B cell (primary cell): ENCODE data around the gene CCL11. TPM values are rescaled to one million over a fixed set of nuclear protein-coding genes. Genes with fewer than 3 reads are reported as not detected.

Source experiments
- ATAC-seq: fragments of 200-7000 bp; cut with Tn5 transposase; one replicate; pipeline ENCODE4 v1.10.0; 2021; ENCODE audit warnings: low read depth, mild to moderate bottlenecking, moderate number of reproducible peaks, moderate library complexity
- CTCF ChIA-PET: fragments of 350-600 bp; sonication (Branson Sonifier 250); formaldehyde crosslinking; loops from one replicate; lab custom pipeline; 2021; ENCODE audit warnings: antibody characterized with exemption, inconsistent platforms; lab: Charles Lee
- POLR2A ChIA-PET: fragments of 350-600 bp; sonication (Branson Sonifier 250); formaldehyde crosslinking; loops from one replicate; lab custom pipeline; 2021; ENCODE audit warnings: antibody characterized with exemption; lab: Charles Lee
- DNase-seq: peaks from one replicate; pipeline ENCODE4 v3.0.0; 2013
- H2AFZ ChIP-seq: 2 replicates; pipeline ENCODE4 v1.6.1; 2012; ENCODE audit warnings: mild to moderate bottlenecking, low read depth, low read length; ENCODE audit not compliant: insufficient read depth, poor library complexity, severe bottlenecking
- H3K27ac ChIP-seq, 2 donors: 1 replicate in 1 of 2; 2 replicates in 1 of 2; pipeline ENCODE4 v1.5.1; 2012 to 2013; ENCODE audit warnings: low read length in 2 of 2, mild to moderate bottlenecking in 2 of 2, moderate library complexity in 1 of 2
- H3K27me3 ChIP-seq, 4 experiments: fragments of 200-600 bp in 1 of 4; sonication (generic) in 1 of 4; replicated peaks in 1 of 4; 1 replicate in 2 of 4; 2 replicates in 2 of 4; pipeline versions ENCODE4 v1.6.1 to v1.7.0; 2013 to 2016; ENCODE audit warnings: low read length in 3 of 4, mild to moderate bottlenecking in 2 of 4, mixed read lengths in 1 of 4, moderate library complexity in 1 of 4; ENCODE audit not compliant: insufficient read depth in 4 of 4, control insufficient read depth in 3 of 4; ENCODE audit errors: control extremely low read depth in 1 of 4
- H3K36me3 ChIP-seq, 2 experiments: replicated peaks in 1 of 2; 1 replicate in 1 of 2; 2 replicates in 1 of 2; pipeline versions ENCODE4 v1.6.1 to v1.7.1; 2013; ENCODE audit warnings: low read length in 1 of 2; ENCODE audit not compliant: insufficient read depth in 2 of 2, control insufficient read depth in 1 of 2; ENCODE audit errors: control extremely low read depth in 1 of 2, extremely low read depth in 1 of 2
- H3K4me1 ChIP-seq, 2 donors: fragments of 200-600 bp in 1 of 2; sonication (generic) in 1 of 2; 1 replicate in 1 of 2; 2 replicates in 1 of 2; pipeline versions ENCODE4 v1.5.1 to v1.6.1; 2013 to 2017; ENCODE audit warnings: low read length in 2 of 2; ENCODE audit not compliant: control insufficient read depth in 2 of 2, insufficient read depth in 2 of 2
- H3K4me2 ChIP-seq: replicated peaks from 2 replicates; pipeline ENCODE3; 2012; ENCODE audit warnings: mild to moderate bottlenecking, low read depth, low read length; ENCODE audit not compliant: poor library complexity, severe bottlenecking
- H3K4me3 ChIP-seq, 5 experiments: fragments of 200-600 bp in 1 of 5; sonication (generic) in 1 of 5; 1 replicate in 3 of 5; 2 replicates in 2 of 5; pipeline versions ENCODE4 v1.5.1 to v1.7.0; 2011 to 2016; ENCODE audit warnings: low read length in 4 of 5, mild to moderate bottlenecking in 4 of 5, low read depth in 2 of 5, control low read depth in 1 of 5, moderate library complexity in 1 of 5; ENCODE audit not compliant: insufficient read depth in 1 of 5; ENCODE audit errors: control extremely low read depth in 1 of 5, extremely low read depth in 1 of 5
- H3K79me2 ChIP-seq: fragments of 200-600 bp; sonication (generic); one replicate; pipeline ENCODE4 v1.6.0; 2016; ENCODE audit warnings: low read length; ENCODE audit not compliant: control insufficient read depth, insufficient read depth
- H3K9ac ChIP-seq: fragments of 200-600 bp; sonication (generic); 2 replicates; pipeline ENCODE4 v1.6.1; 2017; ENCODE audit warnings: mild to moderate bottlenecking, low read length, moderate library complexity
- H3K9me3 ChIP-seq, 3 donors: one replicate each; pipeline versions ENCODE4 v1.6.1 to v1.7.1; 2013; ENCODE audit warnings: low read length in 2 of 3; ENCODE audit not compliant: control insufficient read depth in 2 of 3, insufficient read depth in 1 of 3; ENCODE audit errors: control extremely low read depth in 1 of 3
- H4K20me1 ChIP-seq: 2 replicates; pipeline ENCODE4 v1.6.0; 2012; ENCODE audit warnings: mild to moderate bottlenecking, low read length; ENCODE audit not compliant: insufficient read depth, control insufficient read depth, poor library complexity, severe bottlenecking
- H3K27ac Mint-ChIP-seq: one replicate; pipeline ENCODE4 v1.8.0; 2021; ENCODE audit warnings: mixed read lengths
- H3K27me3 Mint-ChIP-seq: one replicate; pipeline ENCODE4 v1.8.0; 2021; ENCODE audit warnings: mixed read lengths
- H3K4me1 Mint-ChIP-seq: one replicate; pipeline ENCODE4 v1.8.0; 2021; ENCODE audit warnings: mixed read lengths
- H3K4me3 Mint-ChIP-seq: one replicate; pipeline ENCODE4 v1.8.0; 2021; ENCODE audit warnings: mixed read lengths
- H3K9me3 Mint-ChIP-seq: one replicate; pipeline ENCODE4 v1.8.0; 2022; ENCODE audit warnings: mixed read lengths; ENCODE audit not compliant: insufficient read depth
- EZH2 ChIP-seq: IDR thresholded peaks from 2 replicates; pipeline ENCODE4 v1.6.1; 2012; ENCODE audit warnings: borderline replicate concordance, low read depth, mild to moderate bottlenecking, moderate library complexity, low read length; ENCODE audit not compliant: insufficient read depth, poor library complexity, severe bottlenecking
- WGBS: methylation state at CpG from one replicate; pipeline ENCODE4 v1.1.5; 2013; ENCODE audit warnings: missing lambda C conversion rate; ENCODE audit not compliant: insufficient coverage; 5-methylcytosine and 5-hydroxymethylcytosine counted together
- intact Hi-C: fragments of 100-400 bp; cut with micrococcal nuclease; formaldehyde crosslinking; loops from one replicate; pipeline ENCODE4 v1.10.0; 2022
- polyA plus RNA-seq: library from polyadenylated mRNA; depleted of rRNA; stranded (reverse); fragments of >200 nt; gene quantifications from 2 replicates; pipeline ENCODE4 v1.2.3, GENCODE V29; 2012
- total RNA-seq, 2 donors: library from RNA; stranded (reverse); fragments of 120-200 nt in 1 of 2; gene quantifications; 1 replicate in 1 of 2; 2 replicates in 1 of 2; pipeline versions ENCODE4 v1.2.3 to v1.2.4, GENCODE V29; 2013 to 2022
- TF ChIP-seq, protein P1 (sequence below): fragments of 200-600 bp; IDR thresholded peaks from one replicate; pipeline ENCODE4 v1.8.0; 2022; ENCODE audit warnings: antibody characterized with exemption, mild to moderate bottlenecking

The CCL11 gene
- total and polyA plus RNA-seq, 2 donors (not counting 1 experiment from before 2014, with no cell fraction given): not detected

DNA sequence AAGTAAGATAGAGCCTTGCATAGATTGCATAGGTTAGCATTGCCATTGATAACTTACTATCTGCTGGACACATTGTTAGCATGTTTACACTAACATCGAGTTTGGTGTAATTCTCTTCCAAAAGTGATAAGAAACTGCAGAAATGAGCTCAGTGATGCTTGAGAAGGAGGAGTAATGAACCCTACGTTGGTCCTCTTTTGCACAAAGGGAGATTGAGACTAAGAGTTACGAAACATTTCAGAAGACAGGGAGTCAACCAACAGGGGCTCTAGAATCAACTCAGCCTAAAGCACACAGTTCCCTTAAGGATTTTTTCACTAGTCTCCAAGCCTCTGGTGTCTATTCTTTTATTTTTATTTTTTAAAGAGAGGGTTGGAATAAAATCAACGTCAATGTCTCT, 8.7 kb upstream of the CCL11 start:
- no peak overlapping the region for H3K27ac Mint-ChIP-seq
- H3K4me1 Mint-ChIP-seq: no peaks in the 10 kb centered on the region
- H3K9me3 ChIP-seq: no peaks in the 10 kb centered on the region
- TF ChIP-seq, protein P1, sequence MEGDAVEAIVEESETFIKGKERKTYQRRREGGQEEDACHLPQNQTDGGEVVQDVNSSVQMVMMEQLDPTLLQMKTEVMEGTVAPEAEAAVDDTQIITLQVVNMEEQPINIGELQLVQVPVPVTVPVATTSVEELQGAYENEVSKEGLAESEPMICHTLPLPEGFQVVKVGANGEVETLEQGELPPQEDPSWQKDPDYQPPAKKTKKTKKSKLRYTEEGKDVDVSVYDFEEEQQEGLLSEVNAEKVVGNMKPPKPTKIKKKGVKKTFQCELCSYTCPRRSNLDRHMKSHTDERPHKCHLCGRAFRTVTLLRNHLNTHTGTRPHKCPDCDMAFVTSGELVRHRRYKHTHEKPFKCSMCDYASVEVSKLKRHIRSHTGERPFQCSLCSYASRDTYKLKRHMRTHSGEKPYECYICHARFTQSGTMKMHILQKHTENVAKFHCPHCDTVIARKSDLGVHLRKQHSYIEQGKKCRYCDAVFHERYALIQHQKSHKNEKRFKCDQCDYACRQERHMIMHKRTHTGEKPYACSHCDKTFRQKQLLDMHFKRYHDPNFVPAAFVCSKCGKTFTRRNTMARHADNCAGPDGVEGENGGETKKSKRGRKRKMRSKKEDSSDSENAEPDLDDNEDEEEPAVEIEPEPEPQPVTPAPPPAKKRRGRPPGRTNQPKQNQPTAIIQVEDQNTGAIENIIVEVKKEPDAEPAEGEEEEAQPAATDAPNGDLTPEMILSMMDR: no peak
- no peak for TF ChIP-seq EZH2
- no peak for DNase-seq
- CTCF ChIA-PET: no interaction called here
- H3K4me1 ChIP-seq: no peaks in the 10 kb centered on the region
- H2AFZ ChIP-seq: no peak overlapping the region
- WGBS: 83% methylated on average over 1 of the region's 4 CpGs
- no peak overlapping the region for H3K4me2 ChIP-seq
- no peak overlapping the region for H3K4me3 Mint-ChIP-seq
- H3K27ac ChIP-seq: no peak overlapping the region
- H3K36me3 ChIP-seq: no peaks in the 10 kb centered on the region
- H3K9me3 Mint-ChIP-seq: no peaks in the 10 kb centered on the region
- H3K9ac ChIP-seq: no peak overlapping the region
- no peak overlapping the region for H3K4me3 ChIP-seq
- H4K20me1 ChIP-seq: no peaks in the 10 kb centered on the region
- intact Hi-C loops: no loop called here
- peaks cover 0 to 8% (median 7%) of the 10 kb centered on the region in 4 experiments for H3K27me3 ChIP-seq
- POLR2A ChIA-PET: no interaction called here
- peaks cover 64% of the 10 kb centered on the region for H3K27me3 Mint-ChIP-seq
- no peak for ATAC-seq
- H3K79me2 ChIP-seq: no peaks in the 10 kb centered on the region

DNA sequence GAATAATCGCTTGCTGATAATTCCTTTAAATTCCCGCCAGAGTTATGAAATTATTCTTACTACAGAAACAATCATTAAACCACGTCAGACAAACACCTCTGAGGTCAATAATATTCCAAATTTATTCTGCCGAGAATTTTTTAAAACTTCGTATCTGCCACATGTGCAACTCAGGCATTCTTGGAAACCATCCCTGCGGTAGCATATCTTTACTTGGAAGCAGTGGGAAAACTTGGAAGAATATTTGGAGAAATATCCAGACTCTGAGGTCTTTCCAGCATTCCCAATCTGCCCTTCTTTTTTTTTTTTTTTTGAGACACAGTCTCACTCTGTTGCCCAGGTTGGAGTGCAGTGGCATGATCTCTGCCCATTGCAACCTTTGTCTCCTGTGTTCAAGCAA, 2.0 kb upstream of the CCL11 start:
- no peak overlapping the region for H2AFZ ChIP-seq
- H3K4me1 ChIP-seq: no peaks in the 10 kb centered on the region
- Mint-ChIP-seq H3K27ac (no peak overlapping the region), H3K4me3 (no peak overlapping the region), H3K4me1 (no peaks in the 10 kb centered on the region), H3K27me3 (peaks cover 42% of the 10 kb centered on the region), H3K9me3 (no peaks in the 10 kb centered on the region)
- no peaks in the 10 kb centered on the region for H4K20me1 ChIP-seq
- TF ChIP-seq, protein P1: no peak
- no peak for TF ChIP-seq EZH2
- no peak overlapping the region for H3K4me2 ChIP-seq
- no peak overlapping the region for H3K27ac ChIP-seq
- no peak overlapping the region for H3K4me3 ChIP-seq
- H3K79me2 ChIP-seq: no peaks in the 10 kb centered on the region
- POLR2A ChIA-PET: no interaction called here
- CTCF ChIA-PET: no interaction called here
- H3K9ac ChIP-seq: no peak overlapping the region
- WGBS: 100% methylated on average over 2 of the region's 6 CpGs
- no peaks in the 10 kb centered on the region for H3K36me3 ChIP-seq
- ATAC-seq (no peak), DNase-seq (no peak)
- no peaks in the 10 kb centered on the region for H3K9me3 ChIP-seq
- intact Hi-C loops: no loop called here
- peaks cover 0 to 5% (median 0%) of the 10 kb centered on the region in 4 experiments for H3K27me3 ChIP-seq
